Caki2 (cell line): ENCODE data around the gene NBPF3. TPM values are rescaled to one million over a fixed set of nuclear protein-coding genes. Genes with fewer than 3 reads are reported as not detected.
A peak's percentile ranks its signal among the peaks of the same experiment; 100 is the strongest.
"Not testable (repeated sequence)": the region's sequence is repeated elsewhere in the genome, so short reads cannot be mapped to it uniquely, and the experiment has no call there.

ENCODE experiments used
- DNase-seq: peaks from one replicate; pipeline ENCODE4 v3.0.0-alpha.2; 2015; ENCODE audit warnings: low read depth
- in situ Hi-C: cut with HindIII; loops from 2 replicates; pipeline ENCODE4 v1.10.0; 2016; ENCODE audit warnings: low sequenced_read_pairs, low pct_unique_long_range_greater_than_20kb, mixed read lengths
- total RNA-seq: library from RNA; depleted of rRNA; stranded (reverse); fragments of >200 nt; shearing (Covaris generic); gene quantifications from 2 replicates; pipeline ENCODE4 v1.2.3, GENCODE V29; 2014; ENCODE audit warnings: low replicate concordance

NBPF3 gene
- total RNA-seq, 1 experiment from 2014 or later: 8.9 TPM

- DNase-seq, in situ Hi-C loops: not testable (repeated sequence)
These were observed 43.9 kb downstream of the NBPF3 start for GRCh38 chr1:21483881-21484280.

- in situ Hi-C loops: no loop called here
- DNase-seq: no peak
These were observed 49.2 kb downstream of the NBPF3 start for GRCh38 chr1:21489146-21489545.

- in situ Hi-C loops: no loop called here
- peak; percentile 16 for DNase-seq
These were observed 51.0 kb downstream of the NBPF3 start for GRCh38 chr1:21490774-21491487.

- no peak for DNase-seq
- in situ Hi-C loops: no loop called here
These were observed 51.8 kb downstream of the NBPF3 start for GRCh38 chr1:21491488-21492355.

- in situ Hi-C loops: no loop called here
- no peak for DNase-seq
These were observed 52.4 kb downstream of the NBPF3 start for GRCh38 chr1:21492356-21492625.

- in situ Hi-C loops: no loop called here
- DNase-seq: no peak
These were observed 54.3 kb downstream of the NBPF3 start for GRCh38 chr1:21494196-21494595.

GRCh38 chr1:21495225-21495820, 55.4 kb downstream of the NBPF3 start:
- no peak for DNase-seq
- in situ Hi-C loops: no loop called here

- in situ Hi-C loops: no loop called here
- DNase-seq: no peak
These were observed 56.1 kb downstream of the NBPF3 start for GRCh38 chr1:21496063-21496462.

- no peak for DNase-seq
- in situ Hi-C loops: no loop called here
These were observed 56.9 kb downstream of the NBPF3 start for GRCh38 chr1:21496886-21497285.

GRCh38 chr1:21497466-21498061, 57.6 kb downstream of the NBPF3 start:
- in situ Hi-C loops: no loop called here
- no peak for DNase-seq

GRCh38 chr1:21499283-21499950, 59.5 kb downstream of the NBPF3 start:
- in situ Hi-C loops: no loop called here
- no peak for DNase-seq

- in situ Hi-C loops: no loop called here
- DNase-seq: no peak
These were observed 63.9 kb downstream of the NBPF3 start for GRCh38 chr1:21503706-21504377.

GRCh38 chr1:21506804-21507203, 66.9 kb downstream of the NBPF3 start:
- no peak for DNase-seq
- in situ Hi-C loops: no loop called here

- DNase-seq: no peak
- in situ Hi-C loops: no loop called here
These were observed 67.8 kb downstream of the NBPF3 start for GRCh38 chr1:21507511-21508270.

GRCh38 chr1:21508580-21509350, 68.8 kb downstream of the NBPF3 start:
- DNase-seq: no peak
- in situ Hi-C loops: no loop called here

- in situ Hi-C loops: no loop called here
- no peak for DNase-seq
These were observed 69.6 kb downstream of the NBPF3 start, which contains the start of gene ALPL for GRCh38 chr1:21509351-21510112. Gene ALPL, plus strand, starts transcription at chr1:21509423. Its CDS starts 44,659 bp downstream, at chr1:21554082.
